T-helper 2 cell treated with Interferon-gamma antibody and Interleukin-4, amounts not matched to agents 5 μg/mL and 100 μg/mL, for 36 hours (primary cell): ENCODE measurements around the gene APBA2.

Experiments
- DNase-seq: peaks from one replicate; pipeline ENCODE4 v3.0.0; 2021; ENCODE audit warnings: low spot score
- H3K27ac Mint-ChIP-seq: one replicate; pipeline ENCODE4 v1.8.0; 2021; ENCODE audit warnings: mild to moderate bottlenecking, mixed read lengths
- H3K27me3 Mint-ChIP-seq: one replicate; pipeline ENCODE4 v1.8.0; 2021; ENCODE audit warnings: low read depth, mixed read lengths
- H3K36me3 Mint-ChIP-seq: one replicate; pipeline ENCODE4 v1.8.0; 2021; ENCODE audit warnings: low read depth, mixed read lengths
- H3K4me1 Mint-ChIP-seq: one replicate; pipeline ENCODE4 v1.8.0; 2021; ENCODE audit warnings: low read depth, mixed read lengths
- H3K4me3 Mint-ChIP-seq: one replicate; pipeline ENCODE4 v1.8.0; 2022; ENCODE audit warnings: mild to moderate bottlenecking, moderate library complexity, mixed read lengths
- H3K9me3 Mint-ChIP-seq: one replicate; pipeline ENCODE4 v1.8.0; 2021; ENCODE audit warnings: mixed read lengths

Gene APBA2

GRCh38 chr15:29064290-29064689 lies 178.5 kb downstream of the APBA2 start:
- Mint-ChIP-seq H3K4me3 (no peak overlapping the region), H3K9me3 (no peaks in the 10 kb centered on the region), H3K4me1 (no peaks in the 10 kb centered on the region), H3K27me3 (no peaks in the 10 kb centered on the region), H3K36me3 (no peaks in the 10 kb centered on the region), H3K27ac (no peak overlapping the region)
- DNase-seq: no peak

GRCh38 chr15:29064731-29065130 lies 179.0 kb downstream of the APBA2 start:
- Mint-ChIP-seq H3K4me1 (no peaks in the 10 kb centered on the region), H3K27me3 (no peaks in the 10 kb centered on the region), H3K4me3 (no peak overlapping the region), H3K9me3 (no peaks in the 10 kb centered on the region), H3K36me3 (no peaks in the 10 kb centered on the region), H3K27ac (no peak overlapping the region)
- no peak for DNase-seq

- H3K4me1 Mint-ChIP-seq: no peaks in the 10 kb centered on the region
- no peaks in the 10 kb centered on the region for H3K9me3 Mint-ChIP-seq
- no peaks in the 10 kb centered on the region for H3K36me3 Mint-ChIP-seq
- H3K27ac Mint-ChIP-seq: no peak overlapping the region
- H3K4me3 Mint-ChIP-seq: no peak overlapping the region
- H3K27me3 Mint-ChIP-seq: no peaks in the 10 kb centered on the region
- no peak for DNase-seq
Observed at GRCh38 chr15:29065571-29065970, 179.8 kb downstream of the APBA2 start.

DNA sequence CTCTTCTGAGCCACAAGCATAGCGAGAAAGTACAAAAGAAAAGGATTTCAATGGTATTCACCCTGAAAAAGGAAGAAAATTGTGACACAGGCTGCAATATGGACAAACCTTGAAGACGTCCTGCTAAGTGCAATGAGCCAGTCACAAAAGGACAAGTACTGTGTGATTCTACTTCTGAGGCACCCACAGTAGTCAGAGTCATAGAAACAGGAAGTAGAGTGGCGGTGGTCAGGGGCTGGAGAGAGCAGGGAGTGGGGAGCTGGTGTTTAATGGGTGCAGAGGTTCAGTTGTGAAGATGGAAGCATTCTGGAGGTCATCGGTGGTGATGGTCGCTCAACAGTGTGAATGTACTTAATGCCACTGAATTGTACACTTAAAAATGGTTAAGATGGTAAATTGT lies 180.5 kb downstream of the APBA2 start:
- Mint-ChIP-seq H3K9me3 (no peaks in the 10 kb centered on the region), H3K27ac (no peak overlapping the region), H3K4me1 (no peaks in the 10 kb centered on the region), H3K36me3 (no peaks in the 10 kb centered on the region), H3K4me3 (no peak overlapping the region), H3K27me3 (no peaks in the 10 kb centered on the region)
- no peak for DNase-seq

DNA sequence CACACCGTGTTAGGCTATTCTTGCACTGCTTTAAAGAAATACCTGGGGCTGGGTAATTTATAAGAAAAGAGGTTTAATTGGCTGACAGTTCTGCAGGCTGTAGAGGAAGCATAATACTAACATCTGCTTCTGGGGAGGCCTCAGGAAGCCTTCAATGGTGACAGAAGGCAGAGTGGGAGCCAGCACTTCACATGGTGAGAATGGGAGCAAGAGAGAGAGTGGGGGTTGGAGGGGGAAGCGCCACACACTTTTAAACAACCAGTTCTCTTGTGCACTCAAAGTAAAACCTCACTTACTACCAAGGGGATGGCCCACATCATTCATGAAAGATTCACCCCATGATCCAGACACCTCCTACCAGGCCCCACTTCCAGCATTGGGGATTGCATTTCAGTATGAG lies 181.1 kb downstream of the APBA2 start:
- Mint-ChIP-seq H3K27me3 (no peaks in the 10 kb centered on the region), H3K36me3 (no peaks in the 10 kb centered on the region), H3K4me3 (no peak overlapping the region), H3K27ac (no peak overlapping the region), H3K4me1 (no peaks in the 10 kb centered on the region), H3K9me3 (no peaks in the 10 kb centered on the region)
- DNase-seq: no peak

- H3K4me1 Mint-ChIP-seq: no peaks in the 10 kb centered on the region
- no peak for DNase-seq
- H3K9me3 Mint-ChIP-seq: no peaks in the 10 kb centered on the region
- no peaks in the 10 kb centered on the region for H3K27me3 Mint-ChIP-seq
- H3K27ac Mint-ChIP-seq: no peak overlapping the region
- H3K4me3 Mint-ChIP-seq: no peak overlapping the region
- H3K36me3 Mint-ChIP-seq: no peaks in the 10 kb centered on the region
Observed at GRCh38 chr15:29067949-29068348, 182.2 kb downstream of the APBA2 start.

GRCh38 chr15:29070471-29071231 lies 184.9 kb downstream of the APBA2 start:
- DNase-seq: no peak
- H3K4me3 Mint-ChIP-seq: no peak overlapping the region
- no peak overlapping the region for H3K27ac Mint-ChIP-seq
- H3K4me1 Mint-ChIP-seq: no peaks in the 10 kb centered on the region
- no peaks in the 10 kb centered on the region for H3K36me3 Mint-ChIP-seq
- H3K27me3 Mint-ChIP-seq: no peaks in the 10 kb centered on the region
- H3K9me3 Mint-ChIP-seq: no peaks in the 10 kb centered on the region

DNA sequence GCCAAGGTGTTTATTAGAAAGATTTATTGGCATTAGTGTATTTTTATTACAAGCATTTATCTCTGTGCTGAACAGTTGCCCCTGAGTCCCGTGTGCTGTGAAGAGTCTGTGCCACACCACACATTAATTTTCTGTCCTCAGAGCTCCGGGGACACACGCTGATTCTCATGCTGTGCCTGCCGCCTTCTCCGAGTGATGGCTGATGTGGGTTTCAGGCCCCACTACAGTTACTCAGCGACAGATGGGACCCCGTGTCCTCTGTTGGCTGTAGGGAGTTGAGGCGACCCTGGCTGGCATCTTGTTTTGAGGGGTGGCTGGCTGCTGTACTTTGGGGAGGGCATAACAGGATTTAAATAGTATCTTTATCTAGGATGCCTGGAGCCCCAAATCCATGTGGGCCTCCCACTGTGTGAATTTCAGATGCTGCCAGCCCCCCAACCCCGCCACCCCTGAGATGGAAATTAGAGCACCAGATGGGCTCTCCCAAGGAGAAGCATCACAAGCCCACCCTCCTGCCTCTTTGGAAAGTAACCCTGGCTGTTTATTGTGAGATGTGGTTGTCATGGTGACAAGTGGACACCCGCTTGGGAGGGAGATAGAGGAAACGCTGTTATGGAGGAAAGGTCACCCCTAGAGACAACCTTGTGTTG lies 185.6 kb downstream of the APBA2 start:
- DNase-seq: no peak
- Mint-ChIP-seq H3K4me3 (no peak overlapping the region), H3K27me3 (no peaks in the 10 kb centered on the region), H3K9me3 (no peaks in the 10 kb centered on the region), H3K4me1 (no peaks in the 10 kb centered on the region), H3K27ac (no peak overlapping the region), H3K36me3 (no peaks in the 10 kb centered on the region)

- DNase-seq: no peak
- Mint-ChIP-seq H3K9me3 (no peaks in the 10 kb centered on the region), H3K4me3 (no peak overlapping the region), H3K27ac (no peak overlapping the region), H3K27me3 (no peaks in the 10 kb centered on the region), H3K36me3 (no peaks in the 10 kb centered on the region), H3K4me1 (no peaks in the 10 kb centered on the region)
Observed at GRCh38 chr15:29071882-29072273, 186.1 kb downstream of the APBA2 start.

DNA sequence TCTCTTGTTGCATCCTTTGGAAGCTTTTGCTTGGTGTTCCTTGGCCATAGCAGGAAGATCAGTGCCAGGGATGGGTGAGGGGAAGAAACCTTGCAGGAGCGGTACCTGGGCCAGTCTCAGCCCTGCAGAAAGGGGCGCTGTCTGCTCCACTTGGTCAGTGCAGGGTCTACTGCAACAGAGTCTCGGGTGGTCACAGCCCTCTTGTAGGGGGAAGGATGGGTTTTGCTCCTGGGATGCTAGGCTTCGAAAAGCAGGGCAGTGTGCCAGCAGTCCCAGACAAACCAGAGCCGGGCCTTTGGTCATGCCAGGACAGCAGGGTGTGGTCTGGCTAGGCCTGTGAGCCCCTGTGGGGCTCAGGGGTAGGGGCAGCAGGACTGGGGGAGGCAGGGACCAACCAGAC lies 186.7 kb downstream of the APBA2 start:
- Mint-ChIP-seq H3K4me1 (no peaks in the 10 kb centered on the region), H3K9me3 (no peaks in the 10 kb centered on the region), H3K27me3 (no peaks in the 10 kb centered on the region), H3K36me3 (no peaks in the 10 kb centered on the region), H3K4me3 (no peak overlapping the region), H3K27ac (no peak overlapping the region)
- no peak for DNase-seq

GRCh38 chr15:29074045-29074444 lies 188.3 kb downstream of the APBA2 start:
- Mint-ChIP-seq H3K27ac (no peak overlapping the region), H3K36me3 (no peaks in the 10 kb centered on the region), H3K4me3 (no peak overlapping the region), H3K9me3 (no peaks in the 10 kb centered on the region), H3K27me3 (no peaks in the 10 kb centered on the region), H3K4me1 (no peaks in the 10 kb centered on the region)
- DNase-seq: no peak

GRCh38 chr15:29078541-29078940 lies 192.8 kb downstream of the APBA2 start:
- Mint-ChIP-seq H3K27me3 (no peaks in the 10 kb centered on the region), H3K4me3 (no peak overlapping the region), H3K4me1 (no peaks in the 10 kb centered on the region), H3K27ac (no peak overlapping the region), H3K36me3 (no peaks in the 10 kb centered on the region), H3K9me3 (no peaks in the 10 kb centered on the region)
- DNase-seq: no peak

DNA sequence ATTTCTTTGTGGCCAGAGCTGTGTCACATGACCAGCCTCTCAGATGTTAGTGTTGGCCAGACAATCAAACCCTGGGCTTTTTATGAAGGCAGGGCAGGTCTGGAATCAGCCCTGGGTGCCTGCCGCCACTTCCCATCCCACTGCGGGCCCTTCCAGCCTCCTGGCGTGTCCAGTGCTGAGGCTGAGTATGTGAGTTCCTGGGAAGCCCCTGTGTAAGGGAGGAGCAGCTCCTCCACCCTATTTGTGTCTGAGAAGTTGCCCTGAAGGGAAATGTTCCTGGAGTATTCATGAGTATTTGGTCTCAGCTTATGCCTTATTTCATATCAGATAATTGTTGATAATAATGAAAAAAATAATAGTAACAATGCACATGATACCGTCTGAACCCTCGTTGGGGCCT lies 193.7 kb downstream of the APBA2 start:
- Mint-ChIP-seq H3K27me3 (no peaks in the 10 kb centered on the region), H3K27ac (no peak overlapping the region), H3K9me3 (peaks cover under 1% of the 10 kb centered on the region), H3K4me3 (no peak overlapping the region), H3K4me1 (no peaks in the 10 kb centered on the region), H3K36me3 (no peaks in the 10 kb centered on the region)
- no peak for DNase-seq

DNA sequence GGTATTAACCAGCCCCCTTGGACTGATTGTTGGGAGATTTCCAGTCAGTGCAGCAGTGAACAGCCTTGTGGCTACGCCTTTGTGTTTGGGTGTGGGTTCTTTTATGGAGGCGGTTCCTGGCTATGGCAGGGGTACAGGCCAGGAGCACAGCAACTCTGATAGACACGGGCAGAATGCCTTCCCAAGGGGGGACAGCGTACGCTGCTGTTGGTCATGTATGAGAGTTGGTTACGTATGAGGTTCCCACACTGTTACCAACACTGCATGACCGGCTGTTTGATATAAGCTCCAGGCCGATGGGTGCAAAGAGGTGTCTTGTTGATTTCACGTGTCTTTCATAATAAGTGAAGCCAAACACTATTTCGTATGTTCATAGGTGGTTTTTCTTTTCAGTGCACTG lies 196.0 kb downstream of the APBA2 start:
- Mint-ChIP-seq H3K4me3 (no peak overlapping the region), H3K9me3 (peaks cover 5% of the 10 kb centered on the region), H3K27ac (no peak overlapping the region), H3K4me1 (no peaks in the 10 kb centered on the region), H3K36me3 (no peaks in the 10 kb centered on the region), H3K27me3 (peaks cover 6% of the 10 kb centered on the region)
- no peak for DNase-seq

GRCh38 chr15:29083161-29083560 lies 197.4 kb downstream of the APBA2 start:
- H3K27me3 Mint-ChIP-seq: peaks cover 6% of the 10 kb centered on the region
- H3K4me3 Mint-ChIP-seq: no peak overlapping the region
- H3K4me1 Mint-ChIP-seq: no peaks in the 10 kb centered on the region
- H3K27ac Mint-ChIP-seq: no peak overlapping the region
- no peak for DNase-seq
- H3K9me3 Mint-ChIP-seq: peaks cover 5% of the 10 kb centered on the region
- no peaks in the 10 kb centered on the region for H3K36me3 Mint-ChIP-seq
